Hematopoietic multipotent progenitor cell treated with erythropoietin and hydrocortisone succinate and interleukin-3 and kit ligand, for 15 days (in vitro differentiated cells): ENCODE measurements around the gene PRPH.
"Not testable (repeated sequence)": the region's sequence is repeated elsewhere in the genome, so short reads cannot be mapped to it uniquely, and the experiment has no call there.

Source experiments
- DNase-seq: peaks from one replicate; pipeline ENCODE4 v3.0.0-alpha.2; 2015; ENCODE audit warnings: low spot score

The PRPH gene

GRCh38 chr12:49276304-49277290 is 18.4 kb upstream of the PRPH start:
- no peak for DNase-seq

- no peak for DNase-seq
These were observed 17.5 kb upstream of the PRPH start for GRCh38 chr12:49277466-49277865.

GRCh38 chr12:49279706-49280159 is 15.2 kb upstream of the PRPH start:
- DNase-seq, result no peak

GRCh38 chr12:49280545-49280944 is 14.4 kb upstream of the PRPH start:
- not testable (repeated sequence) for DNase-seq

GRCh38 chr12:49282302-49282701 is 12.6 kb upstream of the PRPH start:
- no peak for DNase-seq

- DNase-seq, result not testable (repeated sequence)
These were observed 12.1 kb upstream of the PRPH start for GRCh38 chr12:49282740-49283375.

GRCh38 chr12:49283541-49284429 is 11.2 kb upstream of the PRPH start:
- DNase-seq, result no peak

GRCh38 chr12:49284672-49285071 is 10.3 kb upstream of the PRPH start:
- DNase-seq, result no peak

- no peak for DNase-seq
These were observed 7.1 kb upstream of the PRPH start for GRCh38 chr12:49287876-49288275.

- peak; percentile 73 for DNase-seq
These were observed 6.5 kb upstream of the PRPH start for GRCh38 chr12:49288412-49288853.

GRCh38 chr12:49288922-49289555 is 5.9 kb upstream of the PRPH start:
- DNase-seq, result no peak

- DNase-seq, result no peak
These were observed 2.3 kb upstream of the PRPH start for GRCh38 chr12:49292729-49293055.

- DNase-seq, result no peak
These were observed 1.6 kb upstream of the PRPH start for GRCh38 chr12:49293056-49293956.

- DNase-seq, result no peak
These were observed 702 bp upstream of the PRPH start for GRCh38 chr12:49294086-49294803.

- no peak for DNase-seq
These were observed 204 bp upstream of the PRPH start for GRCh38 chr12:49294804-49295081.

GRCh38 chr12:49296034-49296835 is 1.3 kb downstream of the PRPH start:
- DNase-seq, result peak; percentile 66

GRCh38 chr12:49296836-49297694 is 2.1 kb downstream of the PRPH start:
- DNase-seq, result no peak

GRCh38 chr12:49297695-49298060 is 2.7 kb downstream of the PRPH start:
- DNase-seq, result no peak
